ENCODE results near the gene LYPD6B.
A peak's percentile ranks its signal among the peaks of the same experiment; 100 is the strongest.

LYPD6B gene

GRCh38 chr2:149015501-149015900 lies 23.0 kb upstream of the LYPD6B start:
- DNase-seq: no peak

- DNase-seq: no peak
Measured at GRCh38 chr2:149015926-149016563, 22.5 kb upstream of the LYPD6B start.

- DNase-seq: peak; percentile 73
Measured at GRCh38 chr2:149017116-149017985, 21.1 kb upstream of the LYPD6B start.

GRCh38 chr2:149018981-149019380 lies 19.5 kb upstream of the LYPD6B start:
- DNase-seq: no peak

GRCh38 chr2:149019768-149020167 lies 18.7 kb upstream of the LYPD6B start:
- DNase-seq: no peak

GRCh38 chr2:149020432-149020851 lies 18.1 kb upstream of the LYPD6B start:
- DNase-seq: no peak

GRCh38 chr2:149021271-149021719 lies 17.2 kb upstream of the LYPD6B start:
- no peak for DNase-seq

GRCh38 chr2:149021761-149022160 lies 16.7 kb upstream of the LYPD6B start:
- DNase-seq: no peak

- DNase-seq: no peak
Measured at GRCh38 chr2:149023091-149023490, 15.4 kb upstream of the LYPD6B start.

GRCh38 chr2:149027590-149028250 lies 10.8 kb upstream of the LYPD6B start:
- no peak for DNase-seq

- DNase-seq: no peak
Measured at GRCh38 chr2:149028377-149028776, 10.1 kb upstream of the LYPD6B start.

- DNase-seq: no peak
Measured at GRCh38 chr2:149028891-149029290, 9.6 kb upstream of the LYPD6B start.

- DNase-seq: no peak
Measured at GRCh38 chr2:149029307-149029965, 9.1 kb upstream of the LYPD6B start.

- DNase-seq: no peak
Measured at GRCh38 chr2:149031396-149031795, 7.1 kb upstream of the LYPD6B start.

- DNase-seq: no peak
Measured at GRCh38 chr2:149033716-149034115, 4.8 kb upstream of the LYPD6B start.

- no peak for DNase-seq
Measured at GRCh38 chr2:149034406-149034805, 4.1 kb upstream of the LYPD6B start.

GRCh38 chr2:149036507-149037293 lies 1.8 kb upstream of the LYPD6B start:
- DNase-seq: no peak

GRCh38 chr2:149037851-149038250 lies 648 bp upstream of the LYPD6B start:
- DNase-seq: no peak

- no peak for DNase-seq
Measured at GRCh38 chr2:149039213-149039724, 770 bp downstream of the LYPD6B start.

- peak; percentile 29 for DNase-seq
Measured at GRCh38 chr2:149040451-149040850, 2.0 kb downstream of the LYPD6B start.

GRCh38 chr2:149041482-149041881 lies 3.0 kb downstream of the LYPD6B start:
- DNase-seq: no peak

GRCh38 chr2:149042881-149043280 lies 4.4 kb downstream of the LYPD6B start:
- DNase-seq: no peak
